Sigmoid colon (tissue), 7 donors: ENCODE data around the gene SLC7A5. TPM values are rescaled to one million over a fixed set of nuclear protein-coding genes. Genes with fewer than 3 reads are reported as not detected.

Experiments
- DNase-seq: peaks from one replicate; pipeline ENCODE4 v3.0.0-alpha.2; 2019
- H3K27ac ChIP-seq, 4 donors: fragments of 200-600 bp; sonication (generic); one replicate each; pipeline ENCODE4 v1.5.1; 2016 to 2019; ENCODE audit warnings: mild to moderate bottlenecking in 1 of 4
- H3K27me3 ChIP-seq, 3 donors: fragments of 200-600 bp; sonication (generic); one replicate each; pipeline ENCODE4 v1.5.1; 2019; ENCODE audit warnings: mild to moderate bottlenecking in 1 of 3
- H3K36me3 ChIP-seq, 4 donors: fragments of 200-600 bp; sonication (generic); one replicate each; pipeline ENCODE4 v1.5.1; 2016 to 2019
- H3K4me1 ChIP-seq, 4 donors: fragments of 200-600 bp; sonication (generic); one replicate each; pipeline ENCODE4 v1.5.1; 2017 to 2019
- H3K4me3 ChIP-seq, 4 donors: fragments of 200-600 bp; sonication (generic); one replicate each; pipeline ENCODE4 v1.5.1; 2017 to 2019; ENCODE audit warnings: mild to moderate bottlenecking in 2 of 4, moderate library complexity in 1 of 4
- H3K9me3 ChIP-seq, 4 donors: fragments of 200-600 bp in 3 of 4; sonication (generic) in 3 of 4; one replicate each; pipeline versions ENCODE4 v1.5.1 to v1.6.1; 2013 to 2019
- CTCF ChIP-seq, 4 experiments: fragments of 450-650 bp in 3 of 4; fragments of 200-600 bp in 1 of 4; IDR thresholded peaks; one replicate each; pipeline ENCODE4 v1.5.1; 2016 to 2019; ENCODE audit warnings: antibody characterized with exemption in 4 of 4, mild to moderate bottlenecking in 3 of 4, moderate library complexity in 2 of 4
- EP300 ChIP-seq, 4 donors: sonication (generic); formaldehyde crosslinking; IDR thresholded peaks; one replicate each; pipeline ENCODE4 v1.6.1; 2017; ENCODE audit warnings: antibody characterized with exemption in 4 of 4
- POLR2A ChIP-seq, 2 donors: fragments of 450-650 bp; IDR thresholded peaks; one replicate each; pipeline ENCODE4 v1.6.1; 2016; ENCODE audit warnings: antibody characterized with exemption in 2 of 2, mild to moderate bottlenecking in 2 of 2, moderate library complexity in 2 of 2
- POLR2AphosphoS5 ChIP-seq, 4 donors: sonication (generic); formaldehyde crosslinking; IDR thresholded peaks; one replicate each; pipeline ENCODE4 v1.6.1; 2017; ENCODE audit warnings: antibody characterized with exemption in 4 of 4
- WGBS, 2 donors: extraction: QIAGEN DNeasy Blood & Tissue Kit; methylation state at CpG; one replicate each; pipeline ENCODE4 v1.1.7; 2013; 5-methylcytosine and 5-hydroxymethylcytosine counted together
- intact Hi-C: fragments of 100-400 bp; cut with DNase I; formaldehyde crosslinking; loops from one replicate; pipeline ENCODE4 v1.15.1; 2023
- polyA plus RNA-seq, 3 donors: library from polyadenylated mRNA; stranded (reverse); fragments of 200-250 nt; gene quantifications; one replicate each; pipeline ENCODE4 v1.2.3, GENCODE V29; 2013
- total RNA-seq, 4 donors: library from RNA; depleted of rRNA; stranded (reverse); fragments of >200 nt; gene quantifications; one replicate each; pipeline ENCODE4 v1.1.0, GENCODE V29; 2016
- donor health status: healthy with polysubstance abuse.
- donor health status: Bipolar disorder and iron deficiency.
- donor health status: healthy.

The SLC7A5 gene
- total and polyA plus RNA-seq, 7 donors = 0.60 to 44.5 (median 3.1) TPM

GRCh38 chr16:87832137-87832527, 37.2 kb downstream of the SLC7A5 start:
- TF ChIP-seq POLR2A (IDR thresholded peaks at IDR 0.05) (no peak), POLR2AphosphoS5 (IDR thresholded peaks at IDR 0.05) (no peak), EP300 (IDR thresholded peaks at IDR 0.05) (no peak), CTCF (IDR thresholded peaks at IDR 0.05) (no peak)
- intact Hi-C loops = no loop called here
- H3K36me3 ChIP-seq = peaks cover 0 to 59% (median 20%) of the 10 kb centered on the region in 4 donors
- H3K27me3 ChIP-seq = no peaks in the 10 kb centered on the region
- DNase-seq = no peak
- 88 to 90% methylated on average over 6 of the region's 6 CpGs for WGBS, 2 donors
- no peak overlapping the region for H3K27ac ChIP-seq
- H3K4me1 ChIP-seq = peaks cover 0 to 12% (median 0%) of the 10 kb centered on the region in 4 donors
- H3K9me3 ChIP-seq = no peaks in the 10 kb centered on the region
- no peak overlapping the region for H3K4me3 ChIP-seq

DNA sequence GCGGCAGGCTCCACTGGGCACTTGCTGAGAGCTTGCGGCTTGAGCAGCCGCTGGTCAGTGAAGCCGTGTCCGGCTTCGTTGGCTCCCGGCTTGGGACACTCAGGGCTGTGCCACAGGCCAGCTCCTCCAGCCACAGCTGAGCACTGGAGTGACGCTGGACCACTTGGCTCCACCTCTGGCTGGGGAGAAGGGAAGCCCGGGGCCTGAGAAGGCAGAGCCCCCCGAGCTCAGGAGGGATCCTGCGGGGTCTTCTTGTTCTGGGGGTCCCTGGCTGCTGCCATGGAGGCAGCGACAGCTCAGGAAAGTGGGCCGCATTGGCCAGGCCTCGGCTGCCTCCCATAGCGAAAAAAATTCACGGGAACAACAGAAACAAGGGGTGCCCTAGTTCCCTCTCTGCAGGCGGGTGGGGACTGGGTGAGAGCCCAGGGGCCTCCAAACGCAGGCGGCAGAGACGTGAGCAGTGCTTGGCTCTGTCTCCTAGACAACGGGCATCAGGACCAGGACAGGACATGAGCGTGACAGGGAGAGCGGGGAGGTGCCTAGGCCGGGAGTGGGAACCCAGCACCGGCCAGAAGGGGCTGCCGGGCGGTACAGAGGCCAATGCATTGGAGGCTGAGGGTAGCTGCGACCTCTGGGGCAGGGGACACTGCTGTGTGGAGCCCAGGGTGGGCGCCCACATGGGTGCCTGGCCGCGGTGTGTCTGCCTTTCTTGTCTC, 37.7 kb downstream of the SLC7A5 start:
- WGBS, 2 donors = 94% methylated on average over 31 of the region's 31 CpGs
- H3K27ac ChIP-seq = no peak overlapping the region
- peaks cover 0 to under 1% (median 0%) of the 10 kb centered on the region in 3 donors for H3K27me3 ChIP-seq
- intact Hi-C loops = no loop called here
- TF ChIP-seq POLR2A (IDR thresholded peaks at IDR 0.05) = no peak
- no peak for TF ChIP-seq CTCF (IDR thresholded peaks at IDR 0.05)
- no peak for TF ChIP-seq POLR2AphosphoS5 (IDR thresholded peaks at IDR 0.05)
- no peak for TF ChIP-seq EP300 (IDR thresholded peaks at IDR 0.05)
- H3K36me3 ChIP-seq = peaks cover 0 to 53% (median 17%) of the 10 kb centered on the region in 4 donors
- H3K9me3 ChIP-seq = no peaks in the 10 kb centered on the region
- H3K4me1 ChIP-seq = peaks cover 0 to 12% (median 0%) of the 10 kb centered on the region in 4 donors
- no peak overlapping the region for H3K4me3 ChIP-seq
- no peak for DNase-seq

DNA sequence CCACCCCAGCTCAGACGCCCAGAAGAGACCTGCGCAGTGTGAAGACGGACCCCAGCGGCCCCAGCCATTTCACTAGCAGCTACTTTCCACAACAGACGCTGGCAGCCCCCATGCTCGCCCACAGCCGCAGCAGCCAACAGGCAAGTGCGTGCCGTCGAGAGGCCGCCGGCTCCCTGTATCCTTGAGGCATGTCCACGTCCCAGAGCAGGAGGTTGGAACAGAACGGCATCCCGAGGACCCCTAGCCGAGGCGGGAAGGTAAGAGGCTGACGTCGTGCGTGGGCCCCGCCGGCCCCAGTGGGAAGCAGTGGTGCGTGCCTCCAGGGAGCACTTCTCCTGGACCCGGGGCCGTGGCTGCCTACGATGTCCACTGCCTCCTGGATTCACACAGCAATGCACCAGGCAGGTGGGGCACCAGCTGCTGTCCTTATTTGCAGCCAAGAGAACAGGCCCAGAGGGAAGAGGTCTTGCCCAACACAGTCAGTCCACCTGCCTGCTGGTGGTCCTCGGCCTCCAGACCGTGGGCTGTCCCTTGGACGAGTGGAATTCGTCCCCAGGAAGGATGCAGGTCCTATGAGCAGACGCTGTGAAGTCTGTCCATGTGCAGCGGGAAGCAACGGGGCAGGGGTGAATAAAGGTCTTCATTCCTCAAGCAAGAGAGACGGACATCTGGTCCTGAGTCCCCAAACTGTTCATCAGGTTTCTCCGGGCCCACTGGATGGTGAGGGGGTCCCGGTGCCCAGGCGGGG, 38.5 kb downstream of the SLC7A5 start:
- Histone ChIP-seq H3K27me3 (peaks cover 0 to 4% (median 0%) of the 10 kb centered on the region in 3 donors), H3K4me3 (no peak overlapping the region), H3K36me3 (peaks cover 0 to 46% (median 12%) of the 10 kb centered on the region in 4 donors), H3K4me1 (peaks cover 0 to 12% (median 0%) of the 10 kb centered on the region in 4 donors), H3K27ac (no peak overlapping the region), H3K9me3 (no peaks in the 10 kb centered on the region)
- no peak for DNase-seq
- TF ChIP-seq POLR2AphosphoS5 (IDR thresholded peaks at IDR 0.05) (no peak), CTCF (IDR thresholded peaks at IDR 0.05) (no peak), POLR2A (IDR thresholded peaks at IDR 0.05) (no peak), EP300 (IDR thresholded peaks at IDR 0.05) (no peak)
- intact Hi-C loops = no loop called here
- 93% methylated on average over 37 of the region's 37 CpGs for WGBS, 2 donors

DNA sequence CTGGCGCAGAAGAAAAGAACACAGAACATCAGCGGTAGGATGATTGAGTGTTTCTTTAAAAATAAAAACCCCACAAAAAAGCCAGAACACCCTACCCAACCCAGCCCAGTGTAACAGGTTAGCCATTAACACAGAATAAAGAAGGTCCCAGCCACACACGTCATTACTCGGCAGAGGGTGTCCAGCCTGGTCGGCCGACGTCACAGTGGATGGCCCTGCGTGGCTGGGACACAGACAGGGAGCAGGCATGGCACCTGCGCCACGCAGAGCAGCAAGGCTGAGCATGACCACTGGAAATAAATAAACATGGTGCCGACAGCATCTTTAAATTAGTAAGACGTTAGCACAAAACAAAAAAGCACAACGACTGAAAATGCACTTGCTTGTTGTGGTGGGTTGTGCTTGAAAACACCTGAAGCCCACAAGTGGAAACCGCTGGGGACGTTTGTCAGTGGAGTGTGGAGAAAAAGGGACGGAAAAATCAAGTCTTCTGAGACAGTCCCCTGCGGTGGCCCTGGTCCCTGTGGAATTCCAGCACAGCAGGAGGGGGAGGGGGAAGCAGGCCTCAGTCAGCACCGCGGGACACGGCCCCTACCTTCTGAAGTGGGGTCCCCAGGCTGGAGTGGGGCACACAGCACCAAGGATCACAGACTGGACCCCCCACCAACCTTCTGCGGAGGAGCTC, 39.2 kb downstream of the SLC7A5 start:
- no peak for DNase-seq
- intact Hi-C loops = no loop called here

More for the DNA sequence above, 39.2 kb downstream of the SLC7A5 start:
- H3K36me3 ChIP-seq = peaks cover 0 to 43% (median 9%) of the 10 kb centered on the region in 4 donors
- no peak overlapping the region for H3K4me3 ChIP-seq
- H3K27me3 ChIP-seq = peaks cover 0 to 4% (median 0%) of the 10 kb centered on the region in 3 donors
- H3K9me3 ChIP-seq = no peaks in the 10 kb centered on the region
- TF ChIP-seq POLR2AphosphoS5 (IDR thresholded peaks at IDR 0.05) = no peak
- no peak for TF ChIP-seq EP300 (IDR thresholded peaks at IDR 0.05)
- no peak for TF ChIP-seq CTCF (IDR thresholded peaks at IDR 0.05)
- TF ChIP-seq POLR2A (IDR thresholded peaks at IDR 0.05) = no peak
- 82 to 91% methylated on average over 21 of the region's 21 CpGs for WGBS, 2 donors
- no peak overlapping the region for H3K27ac ChIP-seq
- H3K4me1 ChIP-seq = peaks cover 0 to 10% (median 0%) of the 10 kb centered on the region in 4 donors
